C4-2B (cell line): ENCODE data around the gene DDIT3.

Experiments
- H3K27ac ChIP-seq: fragments of 450-650 bp; 2 replicates; pipeline ENCODE4 v1.5.1; 2017
- CTCF ChIP-seq: fragments of 450-650 bp; conservative IDR thresholded peaks from 2 replicates; pipeline ENCODE4 v1.5.1; 2017; ENCODE audit warnings: mild to moderate bottlenecking
- ZFX ChIP-seq: fragments of 450-650 bp; IDR thresholded peaks from 2 replicates; pipeline ENCODE4 v1.6.1; 2017

DDIT3 gene

DNA sequence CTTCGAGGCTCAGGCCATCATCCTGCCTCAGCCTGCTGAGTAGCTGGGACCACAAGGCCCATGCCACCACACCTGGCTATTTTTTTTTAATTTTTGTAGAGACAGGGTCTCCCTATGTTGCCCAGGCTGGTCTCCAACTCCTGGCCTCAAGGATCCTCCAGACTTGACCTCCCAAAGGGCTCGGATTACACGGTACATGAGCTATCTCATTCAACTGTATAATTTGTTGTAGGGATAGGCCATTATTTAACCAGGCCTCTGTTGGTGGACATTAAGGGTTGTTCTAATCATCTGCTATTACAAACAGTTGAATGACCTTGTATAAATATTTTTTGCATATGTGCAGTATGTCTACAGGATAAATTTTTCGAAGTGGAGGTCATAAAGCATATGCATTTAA is 38.5 kb upstream of the DDIT3 start:
- no peak for TF ChIP-seq ZFX
- no peak for TF ChIP-seq CTCF
- no peak overlapping the region for H3K27ac ChIP-seq

GRCh38 chr12:57554897-57555296 is 34.6 kb upstream of the DDIT3 start:
- H3K27ac ChIP-seq, result no peak overlapping the region
- TF ChIP-seq CTCF, result no peak
- no peak for TF ChIP-seq ZFX

- no peak overlapping the region for H3K27ac ChIP-seq
- no peak for TF ChIP-seq CTCF
- TF ChIP-seq ZFX, result no peak
Observed at GRCh38 chr12:57554453-57554852, 34.1 kb upstream of the DDIT3 start.

GRCh38 chr12:57553343-57554202 is 33.3 kb upstream of the DDIT3 start:
- TF ChIP-seq ZFX (no peak), CTCF (no peak)
- H3K27ac ChIP-seq, result no peak overlapping the region

DNA sequence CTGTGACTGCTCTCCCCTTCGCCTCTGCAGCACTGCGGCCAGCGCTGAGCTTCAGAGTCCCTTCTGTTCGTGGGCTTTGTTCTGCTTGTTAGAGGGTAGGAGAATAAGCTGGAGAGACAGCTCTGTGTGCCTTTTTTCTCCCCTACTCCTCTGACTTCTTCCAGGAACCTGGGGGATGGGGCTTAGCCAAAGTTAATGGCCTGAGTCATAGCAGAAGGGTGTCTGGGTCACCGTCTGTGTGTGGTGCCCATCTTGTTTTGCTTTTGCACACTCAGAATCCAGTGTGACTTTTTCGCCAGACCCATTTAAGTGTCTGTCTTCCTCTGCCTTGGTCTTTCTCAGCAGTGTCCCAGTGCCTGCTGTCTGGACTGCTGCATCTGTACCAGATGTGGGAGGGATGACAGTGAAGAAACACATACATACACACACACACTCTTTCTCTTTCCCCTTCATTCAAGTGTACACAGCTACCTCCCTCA is 32.6 kb upstream of the DDIT3 start:
- no peak for TF ChIP-seq CTCF
- no peak for TF ChIP-seq ZFX
- no peak overlapping the region for H3K27ac ChIP-seq

DNA sequence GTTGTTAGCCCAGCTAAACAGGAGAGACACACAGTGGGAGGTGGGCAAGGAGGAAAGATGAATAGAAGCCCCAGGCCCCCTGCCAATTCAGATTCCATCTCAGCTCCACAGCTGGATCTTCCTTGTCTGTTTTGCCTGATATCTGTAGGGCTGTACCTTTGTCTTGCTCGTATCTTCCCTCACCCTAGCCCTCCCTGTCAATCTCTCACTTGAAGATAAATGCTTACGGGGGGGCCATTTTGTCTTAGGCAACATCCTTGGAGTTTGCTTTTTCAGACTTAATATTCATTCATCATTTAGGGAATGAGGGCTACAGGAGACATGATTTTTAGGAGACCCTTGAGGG is 32.0 kb upstream of the DDIT3 start:
- no peak overlapping the region for H3K27ac ChIP-seq
- TF ChIP-seq CTCF (no peak), ZFX (no peak)

GRCh38 chr12:57551637-57552305 is 31.5 kb upstream of the DDIT3 start:
- H3K27ac ChIP-seq, result no peak overlapping the region
- TF ChIP-seq ZFX (no peak), CTCF (no peak)
